ENCODE measurements around the gene LMLN.
"Not testable (repeated sequence)": the region's sequence is repeated elsewhere in the genome, so short reads cannot be mapped to it uniquely, and the experiment has no call there.

Gene LMLN

GRCh38 chr3:197956626-197956988, 3.4 kb upstream of the LMLN start:
- no peak for FAIRE-seq

- FAIRE-seq: no peak
These were observed 2.3 kb upstream of the LMLN start for GRCh38 chr3:197957790-197958133.

- no peak for FAIRE-seq
These were observed 1.7 kb upstream of the LMLN start for GRCh38 chr3:197958346-197958745.

- FAIRE-seq: not testable (repeated sequence)
These were observed 1.2 kb upstream of the LMLN start for GRCh38 chr3:197958848-197959247.

- no peak for FAIRE-seq
These were observed 522 bp upstream of the LMLN start for GRCh38 chr3:197959500-197959890.

GRCh38 chr3:197960694-197961581, 921 bp downstream of the LMLN start:
- FAIRE-seq: no peak

- FAIRE-seq: no peak
These were observed 1.5 kb downstream of the LMLN start for GRCh38 chr3:197961582-197961945.

GRCh38 chr3:197963019-197963637, 3.1 kb downstream of the LMLN start:
- FAIRE-seq: no peak

GRCh38 chr3:197967337-197967989, 7.4 kb downstream of the LMLN start:
- not testable (repeated sequence) for FAIRE-seq

GRCh38 chr3:197970588-197970987, 10.6 kb downstream of the LMLN start:
- FAIRE-seq: no peak

GRCh38 chr3:197974016-197974415, 14.0 kb downstream of the LMLN start:
- FAIRE-seq: no peak

- FAIRE-seq: no peak
These were observed 15.3 kb downstream of the LMLN start for GRCh38 chr3:197975311-197975710.

GRCh38 chr3:197983076-197983475, 23.1 kb downstream of the LMLN start:
- FAIRE-seq: no peak

GRCh38 chr3:197989651-197990050, 29.6 kb downstream of the LMLN start:
- no peak for FAIRE-seq

GRCh38 chr3:197994736-197995135, 34.7 kb downstream of the LMLN start:
- no peak for FAIRE-seq

- FAIRE-seq: no peak
These were observed 36.8 kb downstream of the LMLN start for GRCh38 chr3:197996855-197997254.

- no peak for FAIRE-seq
These were observed 37.9 kb downstream of the LMLN start for GRCh38 chr3:197997936-197998335.

GRCh38 chr3:198017090-198017489, 57.1 kb downstream of the LMLN start:
- no peak for FAIRE-seq

- FAIRE-seq: no peak
These were observed 58.4 kb downstream of the LMLN start for GRCh38 chr3:198018416-198018815.

GRCh38 chr3:198019115-198019514, 59.1 kb downstream of the LMLN start:
- FAIRE-seq: no peak

- FAIRE-seq: no peak
These were observed 61.3 kb downstream of the LMLN start for GRCh38 chr3:198021320-198021719.

- FAIRE-seq: no peak
These were observed 62.6 kb downstream of the LMLN start for GRCh38 chr3:198022604-198023003.

GRCh38 chr3:198025644-198026043, 65.6 kb downstream of the LMLN start:
- no peak for FAIRE-seq

GRCh38 chr3:198026620-198027019, 66.6 kb downstream of the LMLN start:
- no peak for FAIRE-seq
